ENCODE results near the gene KCNMA1.

Gene KCNMA1

GRCh38 chr10:77644557-77645243 is 7.1 kb upstream of the KCNMA1 start:
- TF ChIP-seq CTCF (IDR thresholded peaks at IDR 0.05; ENCODE audit: low read depth, low read length), result no peak
- no peak overlapping the region for H3K4me3 ChIP-seq (ENCODE audit: low read depth, low read length)

GRCh38 chr10:77643795-77644468 is 6.3 kb upstream of the KCNMA1 start:
- H3K4me3 ChIP-seq (ENCODE audit: low read depth, low read length), result no peak overlapping the region
- peak; percentile 56 for TF ChIP-seq CTCF (IDR thresholded peaks at IDR 0.05; ENCODE audit: low read depth, low read length)

- TF ChIP-seq CTCF (IDR thresholded peaks at IDR 0.05; ENCODE audit: low read depth, low read length), result peak; percentile 54
- no peak overlapping the region for H3K4me3 ChIP-seq (ENCODE audit: low read depth, low read length)
Observed at GRCh38 chr10:77641788-77642397, 4.3 kb upstream of the KCNMA1 start.

- no peak for TF ChIP-seq CTCF (IDR thresholded peaks at IDR 0.05; ENCODE audit: low read depth, low read length)
- no peak overlapping the region for H3K4me3 ChIP-seq (ENCODE audit: low read depth, low read length)
Observed at GRCh38 chr10:77641344-77641743, 3.7 kb upstream of the KCNMA1 start.

- H3K4me3 ChIP-seq (ENCODE audit: low read depth, low read length), result no peak overlapping the region
- TF ChIP-seq CTCF (IDR thresholded peaks at IDR 0.05; ENCODE audit: low read depth, low read length), result no peak
Observed at GRCh38 chr10:77640167-77640566, 2.6 kb upstream of the KCNMA1 start.

GRCh38 chr10:77639756-77640155 is 2.1 kb upstream of the KCNMA1 start:
- no peak for TF ChIP-seq CTCF (IDR thresholded peaks at IDR 0.05; ENCODE audit: low read depth, low read length)
- H3K4me3 ChIP-seq (ENCODE audit: low read depth, low read length), result no peak overlapping the region
